Nephron (organoid): ENCODE results near the gene ATP8B4.

ENCODE experiments used
- H3K27ac Mint-ChIP-seq, 3 experiments: 2 replicates each; pipeline ENCODE4 v1.8.0; 2020; ENCODE audit warnings: mixed read lengths in 3 of 3, mild to moderate bottlenecking in 2 of 3, moderate library complexity in 1 of 3
- H3K27me3 Mint-ChIP-seq: 2 replicates; pipeline ENCODE4 v1.8.0; 2021; ENCODE audit warnings: low read depth, mild to moderate bottlenecking, moderate library complexity, mixed read lengths
- H3K36me3 Mint-ChIP-seq: 2 replicates; pipeline ENCODE4 v1.8.0; 2020; ENCODE audit warnings: low read depth, mixed read lengths
- H3K4me1 Mint-ChIP-seq: 2 replicates; pipeline ENCODE4 v1.8.0; 2020; ENCODE audit warnings: mixed read lengths
- H3K4me3 Mint-ChIP-seq, 3 experiments: 2 replicates each; pipeline ENCODE4 v1.8.0; 2020; ENCODE audit warnings: mild to moderate bottlenecking in 3 of 3, mixed read lengths in 3 of 3, moderate library complexity in 2 of 3
- H3K9me3 Mint-ChIP-seq: 2 replicates; pipeline ENCODE4 v1.8.0; 2020; ENCODE audit warnings: mixed read lengths
- TF ChIP-seq, protein P1 (sequence below), 3 experiments: fragments of 200-600 bp; sonication (generic); IDR thresholded peaks; one replicate each; pipeline ENCODE4 v1.5.0; 2021; ENCODE audit warnings: antibody characterized with exemption in 3 of 3; ENCODE audit not compliant: unreplicated experiment in 3 of 3

The ATP8B4 gene

DNA sequence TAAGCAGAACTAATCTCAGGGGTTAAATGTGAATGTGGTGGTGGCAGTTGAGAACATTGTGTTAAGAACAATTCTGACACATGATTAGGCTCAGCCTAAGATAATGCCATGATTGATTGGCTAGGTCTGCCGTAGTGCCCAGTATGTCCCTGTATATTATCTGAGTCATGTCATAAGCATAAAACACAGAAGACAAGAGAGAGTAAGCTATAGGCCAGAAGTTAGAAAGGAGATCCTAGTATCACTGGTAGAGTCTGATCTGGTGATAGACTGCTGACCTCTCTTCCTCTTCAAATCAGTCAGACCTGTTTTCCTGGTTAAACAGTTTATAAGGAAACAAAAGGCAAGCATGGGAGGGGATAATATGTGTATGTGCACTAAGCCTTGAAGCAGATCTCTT, 30.1 kb upstream of the ATP8B4 start:
- Mint-ChIP-seq H3K27ac (no peak overlapping the region), H3K4me3 (no peak overlapping the region), H3K9me3 (peaks cover 3% of the 10 kb centered on the region), H3K36me3 (no peaks in the 10 kb centered on the region), H3K27me3 (peaks cover 3% of the 10 kb centered on the region), H3K4me1 (peaks cover 16% of the 10 kb centered on the region)
- TF ChIP-seq, protein P1, sequence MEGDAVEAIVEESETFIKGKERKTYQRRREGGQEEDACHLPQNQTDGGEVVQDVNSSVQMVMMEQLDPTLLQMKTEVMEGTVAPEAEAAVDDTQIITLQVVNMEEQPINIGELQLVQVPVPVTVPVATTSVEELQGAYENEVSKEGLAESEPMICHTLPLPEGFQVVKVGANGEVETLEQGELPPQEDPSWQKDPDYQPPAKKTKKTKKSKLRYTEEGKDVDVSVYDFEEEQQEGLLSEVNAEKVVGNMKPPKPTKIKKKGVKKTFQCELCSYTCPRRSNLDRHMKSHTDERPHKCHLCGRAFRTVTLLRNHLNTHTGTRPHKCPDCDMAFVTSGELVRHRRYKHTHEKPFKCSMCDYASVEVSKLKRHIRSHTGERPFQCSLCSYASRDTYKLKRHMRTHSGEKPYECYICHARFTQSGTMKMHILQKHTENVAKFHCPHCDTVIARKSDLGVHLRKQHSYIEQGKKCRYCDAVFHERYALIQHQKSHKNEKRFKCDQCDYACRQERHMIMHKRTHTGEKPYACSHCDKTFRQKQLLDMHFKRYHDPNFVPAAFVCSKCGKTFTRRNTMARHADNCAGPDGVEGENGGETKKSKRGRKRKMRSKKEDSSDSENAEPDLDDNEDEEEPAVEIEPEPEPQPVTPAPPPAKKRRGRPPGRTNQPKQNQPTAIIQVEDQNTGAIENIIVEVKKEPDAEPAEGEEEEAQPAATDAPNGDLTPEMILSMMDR (IDR thresholded peaks at IDR 0.05; ENCODE audit: unreplicated experiment in 3 of 3) = no peak

DNA sequence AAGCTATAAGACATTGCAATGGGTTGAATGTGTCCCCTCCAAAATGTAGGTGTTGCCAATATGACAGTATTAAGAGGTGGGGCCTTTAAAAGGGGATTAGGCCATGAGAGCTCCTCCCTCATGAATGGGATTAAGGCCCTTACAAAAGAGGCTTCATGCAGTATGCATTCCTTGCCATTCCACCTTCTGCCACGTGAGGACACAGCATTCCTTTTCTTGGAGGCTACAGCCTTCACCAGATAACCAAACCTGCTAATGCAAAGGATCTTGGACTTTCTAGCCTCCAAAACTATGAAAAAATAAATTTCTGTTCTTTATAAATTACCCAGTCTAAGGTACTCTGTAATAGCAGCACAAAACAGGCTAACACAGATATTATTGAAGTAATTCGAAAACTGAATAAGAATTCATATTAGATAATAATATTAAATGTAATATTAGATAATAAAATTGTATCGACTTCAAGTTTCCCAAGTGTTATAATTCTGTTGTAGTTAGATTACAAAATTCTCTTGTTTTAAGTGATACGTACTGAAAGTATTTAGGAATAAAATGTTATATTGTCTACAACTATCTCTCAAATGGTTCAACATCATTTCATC, 29.4 kb upstream of the ATP8B4 start:
- Mint-ChIP-seq H3K27me3 (peaks cover 2% of the 10 kb centered on the region), H3K4me1 (peaks cover 19% of the 10 kb centered on the region), H3K4me3 (no peak overlapping the region), H3K9me3 (peaks cover 3% of the 10 kb centered on the region), H3K36me3 (no peaks in the 10 kb centered on the region), H3K27ac (no peak overlapping the region)
- TF ChIP-seq, protein P1 (IDR thresholded peaks at IDR 0.05; ENCODE audit: unreplicated experiment in 3 of 3) = peak; percentile 55 to 64 (median 59)

DNA sequence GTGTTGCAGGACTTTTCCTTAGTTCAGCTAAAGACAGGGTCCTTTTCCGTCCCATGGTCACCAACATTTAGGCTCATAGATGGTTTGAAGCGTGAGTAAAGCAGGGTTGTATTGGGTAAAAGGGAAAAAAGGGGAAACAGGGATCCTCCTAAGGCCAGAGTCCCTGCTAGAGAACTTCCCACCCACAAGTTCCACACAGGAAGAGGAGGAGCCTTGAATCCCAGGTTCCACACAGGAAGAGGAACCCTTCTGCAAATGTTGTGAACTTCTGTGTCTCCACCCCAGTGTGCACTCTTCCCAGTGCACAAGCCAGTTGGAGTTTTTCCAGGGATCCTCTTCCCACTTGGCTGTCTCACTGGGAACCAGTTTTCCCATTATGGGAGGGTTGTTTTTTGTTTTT, 27.6 kb upstream of the ATP8B4 start:
- TF ChIP-seq, protein P1 (IDR thresholded peaks at IDR 0.05; ENCODE audit: unreplicated experiment in 3 of 3) = no peak
- Mint-ChIP-seq H3K4me3 (no peak overlapping the region), H3K4me1 (peaks cover 19% of the 10 kb centered on the region), H3K36me3 (no peaks in the 10 kb centered on the region), H3K27me3 (no peaks in the 10 kb centered on the region), H3K27ac (peak overlapping the region in 2 of 3 experiments; percentile 10 to 30), H3K9me3 (no peaks in the 10 kb centered on the region)

DNA sequence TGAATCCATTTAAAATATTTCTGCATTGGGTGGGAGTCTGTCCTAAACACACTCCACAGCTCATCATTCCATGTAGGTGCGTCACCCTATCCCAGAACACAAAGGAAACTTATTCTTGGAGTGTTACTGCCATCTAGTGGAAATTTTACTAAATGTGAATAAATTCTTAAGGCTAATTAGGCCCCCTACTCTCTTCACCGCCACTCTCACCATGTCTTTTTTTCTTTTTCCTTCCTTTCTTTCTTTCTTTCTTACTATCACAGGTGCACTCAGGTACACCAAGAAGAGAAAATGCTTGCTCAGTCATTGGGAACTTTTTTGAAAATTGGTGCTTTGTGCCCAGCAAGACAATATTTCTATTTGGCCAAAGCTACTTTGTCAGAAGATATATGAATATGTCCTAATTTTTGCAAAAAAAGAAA, 26.4 kb upstream of the ATP8B4 start:
- H3K27ac Mint-ChIP-seq = peak overlapping the region in 2 of 3 experiments; percentile 4 to 12
- H3K9me3 Mint-ChIP-seq = no peaks in the 10 kb centered on the region
- H3K36me3 Mint-ChIP-seq = no peaks in the 10 kb centered on the region
- no peaks in the 10 kb centered on the region for H3K27me3 Mint-ChIP-seq
- TF ChIP-seq, protein P1 (IDR thresholded peaks at IDR 0.05; ENCODE audit: unreplicated experiment in 3 of 3) = peak; percentile 60 to 71 (median 65)
- peaks cover 19% of the 10 kb centered on the region for H3K4me1 Mint-ChIP-seq
- H3K4me3 Mint-ChIP-seq = no peak overlapping the region

DNA sequence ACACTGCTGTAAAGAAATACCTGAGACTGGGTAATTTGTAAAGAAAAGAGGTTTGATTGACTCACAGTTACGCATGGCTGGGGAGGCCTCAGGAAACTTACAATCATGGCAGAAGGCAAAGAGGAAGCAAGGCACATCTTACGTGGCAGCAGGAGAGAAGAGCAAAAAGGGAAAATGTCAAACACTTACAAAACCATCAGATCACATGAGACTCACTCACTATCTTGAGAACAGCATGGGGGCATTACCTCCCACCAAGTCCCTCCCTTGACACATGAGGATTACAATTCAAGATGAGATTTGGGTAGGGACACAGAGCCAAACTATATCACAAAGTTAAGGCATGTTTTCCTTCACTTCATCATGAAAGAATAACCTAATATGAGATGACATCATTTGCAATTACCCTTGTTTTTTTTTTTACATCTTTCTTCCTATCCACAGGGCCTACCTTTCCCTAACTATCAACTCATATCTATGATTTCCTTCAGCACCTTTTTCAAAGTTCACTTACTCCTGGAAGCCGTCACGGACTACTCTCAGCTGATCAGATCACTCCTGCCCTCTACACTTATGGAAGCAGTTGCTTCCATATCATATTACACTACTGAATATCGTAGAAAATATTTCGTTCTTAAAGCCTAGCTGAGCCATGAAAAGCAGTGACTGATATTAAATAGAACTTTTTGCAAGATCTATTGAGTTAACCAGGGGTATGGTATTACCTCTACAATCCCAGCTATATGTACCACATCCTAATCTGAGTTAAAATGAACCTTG, 25.5 kb upstream of the ATP8B4 start:
- H3K27ac Mint-ChIP-seq = peak overlapping the region; percentile 22 to 82 (median 30)
- H3K9me3 Mint-ChIP-seq = no peaks in the 10 kb centered on the region
- no peaks in the 10 kb centered on the region for H3K27me3 Mint-ChIP-seq
- H3K4me1 Mint-ChIP-seq = peaks cover 19% of the 10 kb centered on the region
- no peaks in the 10 kb centered on the region for H3K36me3 Mint-ChIP-seq
- no peak overlapping the region for H3K4me3 Mint-ChIP-seq
- TF ChIP-seq, protein P1 (IDR thresholded peaks at IDR 0.05; ENCODE audit: unreplicated experiment in 3 of 3) = no peak
